COLO829 (cell line): ENCODE results near the gene POFUT2.

Experiments used
- DNase-seq: peaks from one replicate; pipeline ENCODE4 v3.0.0; 2012; ENCODE audit warnings: low spot score

The POFUT2 gene

DNA sequence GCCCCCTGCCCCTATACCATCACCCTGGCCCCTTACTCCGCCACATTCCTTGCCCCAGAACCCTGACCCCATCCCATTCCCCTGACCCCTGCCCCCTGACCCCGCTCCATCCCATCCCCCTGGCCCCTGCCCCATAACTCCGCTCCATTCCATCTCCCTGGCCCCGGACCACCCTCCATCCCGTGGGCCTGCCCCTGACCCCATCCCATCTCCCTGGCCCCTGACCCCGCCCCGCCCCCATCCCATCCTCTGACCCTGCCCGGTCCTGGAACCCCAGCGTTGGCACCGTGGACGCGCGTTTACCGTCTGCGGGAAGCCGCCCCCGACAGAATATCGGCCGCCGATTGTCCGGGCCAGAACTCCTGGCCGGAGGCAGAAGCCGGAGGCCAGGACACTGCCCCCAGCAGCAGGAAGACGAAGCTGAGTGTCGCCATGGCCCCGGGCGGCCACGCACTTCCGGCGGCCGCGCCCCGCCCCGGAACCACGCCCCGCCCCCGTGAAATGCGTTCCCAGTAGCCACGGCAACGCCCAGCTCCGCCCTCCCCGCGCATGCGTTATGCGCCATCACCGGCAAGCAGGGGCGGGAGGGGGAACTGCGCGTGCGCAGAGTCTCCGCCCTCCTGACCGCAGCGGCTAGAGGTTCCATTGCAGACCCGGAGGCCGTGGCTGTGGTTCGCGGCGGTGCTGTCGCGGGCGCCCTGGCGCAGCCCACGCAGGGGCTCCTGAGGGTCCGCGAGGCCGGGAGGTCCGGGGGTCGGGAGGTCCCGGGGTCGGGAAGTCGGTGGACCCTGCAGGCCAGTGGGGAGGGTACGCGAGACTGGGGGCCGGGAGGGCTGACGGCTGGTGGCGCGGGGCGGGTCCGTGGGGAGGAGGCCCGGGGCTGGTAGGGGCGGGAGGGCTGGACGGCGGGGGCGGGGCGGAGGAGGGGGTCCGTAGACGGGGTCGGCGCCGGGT, at the start of gene POFUT2:
POFUT2 (minus strand) TSS at position 458 of the 954 bp plus-strand sequence; CDS start at position 434, 24 bp downstream.
- peak; percentile 96 for DNase-seq

GRCh38 chr21:45336870-45337269, 49.2 kb upstream of the POFUT2 start:
- no peak for DNase-seq

- no peak for DNase-seq
Measured at GRCh38 chr21:45336535-45336810, 48.8 kb upstream of the POFUT2 start.

DNA sequence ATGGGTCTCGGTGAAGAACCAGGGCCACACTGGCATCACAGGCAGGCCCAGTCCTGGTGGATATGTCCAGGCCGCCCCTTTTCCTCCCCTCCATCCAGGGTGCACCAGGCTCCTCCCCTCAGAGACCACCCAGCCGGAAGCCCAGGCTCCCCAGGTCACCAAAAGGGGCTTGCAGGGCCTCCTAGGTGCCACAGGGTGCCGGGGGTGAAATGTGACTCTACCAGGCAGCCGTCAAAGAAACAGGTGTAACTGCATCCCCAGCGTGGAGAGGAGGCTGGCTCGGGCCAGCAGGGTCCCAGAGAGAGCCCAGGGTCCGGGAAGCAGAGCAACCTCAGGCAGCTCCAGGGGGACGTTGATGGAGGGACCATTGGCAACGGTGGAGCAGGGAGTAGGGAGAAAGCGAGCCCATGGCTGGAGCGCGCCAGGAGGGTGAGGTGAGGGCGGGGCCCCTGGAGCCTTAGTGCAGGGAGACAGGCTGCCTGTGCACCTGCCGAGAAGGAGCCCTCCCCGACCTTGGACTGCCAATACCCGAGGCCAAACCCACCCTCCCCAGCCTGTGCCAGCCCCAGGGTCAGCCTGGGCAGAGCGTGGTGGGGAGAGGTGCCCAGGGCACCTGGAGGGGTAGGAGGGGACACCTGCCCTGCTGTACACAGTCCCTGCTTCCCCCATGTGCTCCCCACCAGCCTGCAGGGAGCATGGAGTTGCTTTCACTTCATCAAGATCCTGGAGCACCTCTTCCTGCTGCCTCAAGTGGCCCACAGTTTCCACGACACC, 48.3 kb upstream of the POFUT2 start:
- DNase-seq, result no peak

- no peak for DNase-seq
Measured at GRCh38 chr21:45335151-45335760, 47.6 kb upstream of the POFUT2 start.

GRCh38 chr21:45334591-45335081, 46.9 kb upstream of the POFUT2 start:
- DNase-seq, result no peak

- DNase-seq, result no peak
Measured at GRCh38 chr21:45334134-45334533, 46.4 kb upstream of the POFUT2 start.

DNA sequence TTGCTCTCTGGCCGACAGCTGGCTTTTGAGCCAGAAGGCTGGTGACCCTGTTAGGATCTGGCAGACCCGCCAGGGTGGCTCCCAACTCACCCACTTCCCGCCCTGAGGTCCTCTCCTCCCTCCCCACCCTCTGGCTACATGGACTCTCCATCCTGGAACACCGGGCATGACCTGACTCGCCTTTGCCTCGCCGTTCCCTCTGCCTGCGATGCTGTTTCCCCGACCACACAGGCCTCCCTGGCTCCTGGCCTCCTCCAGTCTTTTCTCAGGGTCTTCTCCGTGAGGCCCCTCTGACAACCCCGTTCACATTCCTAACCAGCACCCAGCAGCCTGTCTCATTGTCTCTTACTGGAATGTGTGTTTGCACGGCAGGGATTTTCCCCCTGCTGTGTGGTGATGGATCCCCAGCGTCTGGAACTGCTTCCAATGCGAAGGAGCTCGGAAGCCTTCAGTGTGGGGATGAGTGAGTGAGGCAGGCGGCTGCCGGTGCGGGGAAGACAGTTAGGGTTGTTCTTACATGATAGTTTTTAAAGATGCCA, 46.0 kb upstream of the POFUT2 start:
- no peak for DNase-seq

DNA sequence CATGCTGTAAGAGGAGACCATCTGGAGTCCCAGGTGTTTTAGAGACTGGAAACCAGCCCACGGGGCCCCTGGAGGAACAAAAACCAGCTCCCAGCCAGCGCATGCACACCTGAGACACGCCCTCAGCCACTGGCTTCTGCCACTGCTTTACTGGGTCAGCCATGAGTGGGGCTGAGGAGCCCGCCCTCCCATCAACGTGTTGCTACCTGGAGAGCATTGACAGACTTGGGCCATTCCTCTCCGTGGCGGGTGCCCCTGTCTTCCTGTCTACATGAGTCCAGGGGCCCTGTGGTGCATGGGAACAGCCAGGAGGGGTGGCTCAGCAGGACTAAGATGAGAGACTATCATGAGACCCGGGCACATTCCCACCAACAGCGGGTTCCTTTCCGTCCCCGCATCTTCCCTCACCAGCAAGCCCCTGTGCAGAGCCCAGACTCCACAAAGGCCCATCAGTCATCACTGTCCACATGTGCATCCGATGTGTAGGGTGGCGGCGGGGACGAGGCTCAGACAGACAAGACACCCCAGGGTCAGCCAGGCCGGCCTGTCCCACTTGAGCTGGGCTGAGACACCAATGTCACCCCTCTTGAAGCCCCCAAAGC, 45.4 kb upstream of the POFUT2 start:
- DNase-seq, result no peak

- no peak for DNase-seq
Measured at GRCh38 chr21:45332415-45332814, 44.7 kb upstream of the POFUT2 start.

- no peak for DNase-seq
Measured at GRCh38 chr21:45331531-45332147, 43.9 kb upstream of the POFUT2 start.

DNA sequence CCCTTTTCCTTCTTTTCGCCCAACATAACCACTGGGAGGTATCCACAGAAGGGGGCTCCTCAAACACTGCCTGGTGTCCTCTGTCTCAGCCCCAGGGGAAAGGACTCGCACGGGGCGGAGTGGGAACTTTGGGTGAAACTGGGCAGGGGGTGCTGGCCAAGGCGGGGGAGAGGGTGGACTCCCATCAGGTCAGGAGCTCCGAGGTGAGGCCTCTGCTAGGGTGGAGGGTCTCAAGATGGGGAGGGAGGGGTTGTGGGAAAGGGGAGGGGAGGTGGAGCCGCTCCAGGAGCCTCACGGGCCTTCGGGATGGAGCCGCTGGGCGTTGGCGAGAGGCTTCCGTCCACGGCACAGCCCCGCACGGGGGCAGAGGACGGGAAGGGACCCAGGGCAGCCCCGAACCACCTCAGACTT, 43.2 kb upstream of the POFUT2 start:
- no peak for DNase-seq

DNA sequence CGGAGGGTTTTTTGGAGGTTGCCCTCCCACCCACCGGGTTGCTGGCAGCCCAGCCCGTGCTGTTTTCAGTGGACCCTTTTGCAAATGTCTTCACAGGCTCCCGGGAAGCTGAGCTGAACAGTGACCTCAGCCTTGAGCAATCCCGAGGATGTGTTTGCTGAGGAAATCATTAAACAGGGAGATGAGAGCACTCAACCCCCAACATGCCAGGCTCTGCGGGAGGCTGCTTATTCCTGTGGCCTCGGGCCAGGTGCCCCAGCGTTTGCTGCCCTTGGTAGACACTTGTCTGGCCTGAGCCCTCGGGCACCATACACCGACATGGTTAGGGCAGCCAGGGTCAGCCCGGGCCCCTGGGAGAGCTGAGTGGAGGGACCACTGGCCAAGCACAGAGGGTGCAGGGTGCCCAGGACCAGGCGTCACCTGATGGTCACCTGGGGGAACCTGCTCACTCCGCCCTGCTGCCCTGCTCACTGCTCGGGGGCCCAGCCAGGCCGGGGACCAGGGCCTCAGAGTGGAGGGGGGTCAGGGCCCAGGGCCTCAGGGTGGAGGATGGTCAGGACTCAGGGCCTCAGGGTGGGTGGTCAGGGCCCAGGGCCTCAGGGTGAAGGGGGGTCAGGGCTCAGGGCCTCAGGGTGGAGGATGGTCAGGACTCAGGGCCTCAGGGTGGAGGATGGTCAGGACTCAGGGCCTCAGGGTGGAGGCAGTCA, 42.5 kb upstream of the POFUT2 start:
- DNase-seq, result no peak

DNA sequence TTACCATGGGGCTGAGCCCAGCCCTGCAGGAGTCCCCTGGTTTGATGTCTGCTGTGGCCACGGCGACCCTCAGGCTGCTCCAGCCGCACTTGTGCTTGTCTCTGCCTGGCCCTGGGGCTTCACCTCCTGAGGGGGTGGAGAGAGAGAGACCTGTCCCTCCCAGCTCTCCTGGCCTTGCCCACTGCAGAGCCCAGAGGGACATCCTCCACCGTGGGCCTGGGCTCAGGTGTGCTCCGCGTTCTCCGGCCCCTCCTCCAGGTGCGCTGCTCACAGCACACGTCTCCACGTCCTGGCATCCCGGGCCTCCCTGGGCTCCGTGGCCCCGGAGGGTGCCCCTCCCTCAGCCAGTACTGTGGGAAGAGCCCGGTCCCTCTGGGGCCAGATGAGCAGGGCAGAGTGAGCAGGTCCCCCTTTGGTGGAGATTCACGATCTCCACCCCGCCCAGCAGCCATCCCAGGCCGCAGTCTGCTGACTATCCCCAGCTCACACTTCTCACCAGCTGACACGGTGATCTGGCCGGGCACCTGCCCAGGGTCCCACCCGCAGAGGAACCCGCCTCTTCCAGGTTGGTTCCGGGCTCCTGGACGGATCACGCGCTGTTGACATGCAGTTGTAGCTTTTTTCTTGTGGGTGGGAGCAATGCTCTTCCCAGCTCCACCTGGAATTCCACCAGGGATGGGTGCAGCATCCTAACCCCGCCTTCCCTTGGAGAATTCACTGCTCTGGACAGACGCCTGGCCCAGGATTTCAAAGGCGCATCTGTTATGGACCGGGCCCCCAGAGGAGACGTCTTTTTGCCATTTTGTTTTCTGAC, 41.8 kb upstream of the POFUT2 start:
- DNase-seq, result no peak

- no peak for DNase-seq
Measured at GRCh38 chr21:45328198-45329091, 40.8 kb upstream of the POFUT2 start.

DNA sequence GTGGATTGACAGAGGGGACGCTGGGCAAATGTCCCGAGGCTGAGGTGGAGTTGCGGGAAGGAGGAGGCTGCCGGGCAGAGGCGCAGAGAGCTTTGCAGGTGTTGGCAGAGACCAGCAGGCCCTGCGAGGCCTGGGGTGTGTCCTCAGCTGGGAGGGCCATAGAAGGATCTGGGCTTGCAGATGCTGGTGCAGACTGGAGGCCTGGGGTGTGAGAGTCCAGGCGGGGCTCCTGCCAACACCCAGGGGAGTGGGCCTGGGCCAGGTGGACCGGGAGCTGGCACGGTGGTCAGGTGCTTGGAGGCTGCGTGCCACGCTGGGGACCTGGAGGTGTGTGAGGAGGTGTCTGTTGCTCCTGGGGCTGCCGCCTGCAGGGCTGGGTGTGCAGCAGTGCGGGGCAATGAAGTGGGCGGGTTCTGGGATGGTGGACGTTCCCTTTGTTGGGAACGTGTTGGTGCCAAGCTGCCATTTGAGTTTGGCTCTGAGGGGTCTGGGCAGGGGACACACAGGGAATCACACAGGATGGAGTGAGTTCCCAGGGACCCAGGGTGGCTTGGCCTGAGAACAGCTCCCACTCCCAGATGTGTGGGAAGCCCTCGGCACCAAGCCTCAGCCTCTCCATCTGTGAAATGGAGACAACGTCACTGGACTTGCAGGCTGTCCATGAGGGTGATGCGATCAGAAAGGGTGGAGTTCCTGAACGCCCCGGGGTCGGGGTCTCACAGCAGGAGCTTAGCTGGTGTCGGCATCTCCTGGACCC, 39.9 kb upstream of the POFUT2 start:
- no peak for DNase-seq

DNA sequence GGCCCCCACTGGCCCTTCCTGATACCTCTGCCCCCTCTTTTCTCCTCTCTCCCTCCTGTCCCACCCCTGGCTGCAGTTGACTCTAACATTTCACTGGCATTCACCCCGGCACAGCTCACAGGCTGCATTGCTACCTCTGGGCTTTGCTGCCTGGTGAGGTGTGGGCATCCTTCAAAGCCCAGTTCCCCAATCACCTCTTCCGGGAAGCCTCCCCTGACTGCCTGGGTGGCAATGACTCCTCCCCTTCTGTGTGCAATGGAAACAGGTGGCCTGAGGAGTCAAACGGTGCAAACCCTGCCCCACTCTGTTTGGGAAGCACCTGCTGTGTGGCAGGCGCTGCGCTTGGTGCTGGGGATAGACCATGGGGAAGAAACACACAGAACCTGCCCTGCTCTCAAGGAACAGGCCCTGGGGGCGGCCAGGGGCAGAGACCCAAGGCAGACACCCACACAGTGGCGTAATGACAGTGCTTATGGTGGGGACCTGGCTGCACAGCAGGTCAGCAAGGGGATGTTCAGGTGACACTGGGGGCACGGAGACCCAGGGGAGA, 39.3 kb upstream of the POFUT2 start:
- DNase-seq, result no peak
